Measurements from ENCODE around the gene CNNM2.

Gene CNNM2

DNA sequence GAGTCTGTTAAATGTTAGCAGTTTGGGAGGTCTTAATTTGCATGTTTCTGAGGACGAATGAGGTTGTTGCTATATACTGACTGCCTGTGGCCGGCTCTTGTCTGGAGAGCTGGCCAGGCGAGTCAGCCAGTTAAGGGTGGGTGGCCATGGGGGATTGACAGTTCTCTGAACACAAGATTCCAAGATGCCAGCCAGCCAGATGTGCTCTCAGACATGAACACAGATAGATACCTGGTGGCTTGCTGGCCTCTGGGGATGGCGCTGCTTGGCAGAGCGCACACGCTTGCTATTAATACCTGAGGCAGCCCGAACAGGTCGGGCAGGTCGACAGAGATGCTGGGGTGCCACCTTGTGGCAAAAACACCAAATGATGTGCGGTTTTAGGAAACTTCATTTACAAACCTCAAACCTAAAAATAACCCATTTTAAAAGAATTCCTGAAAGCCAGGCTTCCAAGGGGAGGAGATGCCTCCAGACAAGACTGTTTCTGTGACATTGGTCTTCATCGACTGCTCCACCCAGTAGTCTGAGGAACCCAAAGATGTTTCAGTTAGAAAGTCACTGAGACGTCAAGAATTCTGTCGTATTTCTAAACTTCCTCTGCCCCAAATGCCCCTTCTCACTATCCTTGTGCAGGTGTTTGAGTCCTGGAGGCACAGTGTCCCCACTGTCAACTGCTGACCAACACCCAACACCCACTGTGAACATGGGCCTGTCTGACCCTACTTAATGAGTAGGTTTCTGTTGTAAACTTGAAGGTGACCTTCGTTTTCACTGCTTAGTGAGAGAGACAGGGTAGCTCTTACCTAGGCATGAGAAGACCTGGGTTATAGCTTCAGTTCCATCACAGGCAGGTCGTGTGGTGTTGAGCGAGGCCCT lies 151.6 kb downstream of the CNNM2 start:
- DNase-seq (ENCODE audit: low read depth) = peak; percentile 44
- TF ChIP-seq, protein P1, sequence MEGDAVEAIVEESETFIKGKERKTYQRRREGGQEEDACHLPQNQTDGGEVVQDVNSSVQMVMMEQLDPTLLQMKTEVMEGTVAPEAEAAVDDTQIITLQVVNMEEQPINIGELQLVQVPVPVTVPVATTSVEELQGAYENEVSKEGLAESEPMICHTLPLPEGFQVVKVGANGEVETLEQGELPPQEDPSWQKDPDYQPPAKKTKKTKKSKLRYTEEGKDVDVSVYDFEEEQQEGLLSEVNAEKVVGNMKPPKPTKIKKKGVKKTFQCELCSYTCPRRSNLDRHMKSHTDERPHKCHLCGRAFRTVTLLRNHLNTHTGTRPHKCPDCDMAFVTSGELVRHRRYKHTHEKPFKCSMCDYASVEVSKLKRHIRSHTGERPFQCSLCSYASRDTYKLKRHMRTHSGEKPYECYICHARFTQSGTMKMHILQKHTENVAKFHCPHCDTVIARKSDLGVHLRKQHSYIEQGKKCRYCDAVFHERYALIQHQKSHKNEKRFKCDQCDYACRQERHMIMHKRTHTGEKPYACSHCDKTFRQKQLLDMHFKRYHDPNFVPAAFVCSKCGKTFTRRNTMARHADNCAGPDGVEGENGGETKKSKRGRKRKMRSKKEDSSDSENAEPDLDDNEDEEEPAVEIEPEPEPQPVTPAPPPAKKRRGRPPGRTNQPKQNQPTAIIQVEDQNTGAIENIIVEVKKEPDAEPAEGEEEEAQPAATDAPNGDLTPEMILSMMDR (IDR thresholded peaks at IDR 0.05; ENCODE audit: low read depth, low read length, missing control alignments) = peak; percentile 73
- H3K4me3 ChIP-seq (ENCODE audit: low read depth, low read length) = no peak overlapping the region

DNA sequence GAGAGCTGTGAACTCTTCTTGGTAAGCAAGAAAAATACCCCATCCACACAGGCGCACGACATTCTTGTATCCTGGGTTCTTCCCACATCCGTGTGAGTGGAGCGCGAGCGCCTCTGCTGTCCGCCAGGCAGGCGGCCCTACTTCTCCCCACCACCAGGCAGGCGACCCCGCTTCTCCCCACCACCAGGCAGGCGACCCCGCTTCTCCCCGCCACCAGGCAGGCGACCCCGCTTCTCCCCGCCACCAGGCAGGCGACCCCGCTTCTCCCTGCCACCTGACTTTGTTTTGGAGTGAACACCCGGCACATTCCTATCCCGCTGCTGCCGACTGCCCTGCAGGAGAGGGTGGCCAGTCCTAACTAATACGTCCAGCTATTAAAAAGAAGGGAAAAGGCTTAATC lies 154.2 kb downstream of the CNNM2 start:
- no peak overlapping the region for H3K4me3 ChIP-seq (ENCODE audit: low read depth, low read length)
- no peak for DNase-seq (ENCODE audit: low read depth)
- TF ChIP-seq, protein P1 (IDR thresholded peaks at IDR 0.05; ENCODE audit: low read depth, low read length, missing control alignments) = no peak

DNA sequence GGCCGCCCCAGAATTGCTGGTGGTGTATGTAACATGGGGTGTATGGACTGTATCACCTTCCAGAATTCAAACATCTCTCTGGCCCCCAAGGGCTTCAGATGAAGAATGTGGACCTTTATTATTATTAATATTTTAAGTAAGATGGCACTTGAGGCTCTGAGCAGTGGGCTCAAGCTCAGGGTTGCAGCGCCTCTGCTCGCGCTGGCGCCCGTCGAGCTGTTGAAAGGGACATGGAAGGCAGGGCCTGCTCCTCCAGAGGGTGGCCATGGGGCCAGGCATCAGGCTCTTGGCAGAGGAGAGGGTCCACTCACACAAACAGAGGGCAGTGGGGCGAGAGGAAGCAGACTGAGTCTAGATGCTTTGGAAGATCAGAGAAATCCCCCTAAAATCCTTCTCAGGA lies 154.8 kb downstream of the CNNM2 start:
- TF ChIP-seq, protein P1 (IDR thresholded peaks at IDR 0.05; ENCODE audit: low read depth, low read length, missing control alignments) = no peak
- no peak overlapping the region for H3K4me3 ChIP-seq (ENCODE audit: low read depth, low read length)
- no peak for DNase-seq (ENCODE audit: low read depth)

DNA sequence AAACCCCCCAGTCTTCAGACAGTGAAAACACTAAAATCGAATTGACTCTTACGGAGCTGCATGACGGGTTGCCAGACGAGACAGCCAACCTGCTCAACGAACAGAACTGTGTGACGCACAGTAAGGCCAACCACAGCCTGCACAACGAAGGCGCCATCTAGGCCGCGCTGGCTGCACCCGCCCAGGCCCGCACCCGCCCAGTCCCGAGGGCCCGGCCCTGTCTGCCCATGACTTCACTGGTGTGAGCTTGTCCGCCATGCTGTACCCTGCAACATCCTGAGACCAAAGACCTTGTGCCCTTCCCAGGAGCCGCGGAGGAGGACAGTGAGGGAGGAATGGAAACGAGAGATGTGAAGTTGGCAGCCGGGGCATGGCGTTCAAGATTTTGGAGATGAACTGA lies 158.9 kb downstream of the CNNM2 start:
- no peak overlapping the region for H3K4me3 ChIP-seq (ENCODE audit: low read depth, low read length)
- TF ChIP-seq, protein P1 (IDR thresholded peaks at IDR 0.05; ENCODE audit: low read depth, low read length, missing control alignments) = no peak
- no peak for DNase-seq (ENCODE audit: low read depth)

DNA sequence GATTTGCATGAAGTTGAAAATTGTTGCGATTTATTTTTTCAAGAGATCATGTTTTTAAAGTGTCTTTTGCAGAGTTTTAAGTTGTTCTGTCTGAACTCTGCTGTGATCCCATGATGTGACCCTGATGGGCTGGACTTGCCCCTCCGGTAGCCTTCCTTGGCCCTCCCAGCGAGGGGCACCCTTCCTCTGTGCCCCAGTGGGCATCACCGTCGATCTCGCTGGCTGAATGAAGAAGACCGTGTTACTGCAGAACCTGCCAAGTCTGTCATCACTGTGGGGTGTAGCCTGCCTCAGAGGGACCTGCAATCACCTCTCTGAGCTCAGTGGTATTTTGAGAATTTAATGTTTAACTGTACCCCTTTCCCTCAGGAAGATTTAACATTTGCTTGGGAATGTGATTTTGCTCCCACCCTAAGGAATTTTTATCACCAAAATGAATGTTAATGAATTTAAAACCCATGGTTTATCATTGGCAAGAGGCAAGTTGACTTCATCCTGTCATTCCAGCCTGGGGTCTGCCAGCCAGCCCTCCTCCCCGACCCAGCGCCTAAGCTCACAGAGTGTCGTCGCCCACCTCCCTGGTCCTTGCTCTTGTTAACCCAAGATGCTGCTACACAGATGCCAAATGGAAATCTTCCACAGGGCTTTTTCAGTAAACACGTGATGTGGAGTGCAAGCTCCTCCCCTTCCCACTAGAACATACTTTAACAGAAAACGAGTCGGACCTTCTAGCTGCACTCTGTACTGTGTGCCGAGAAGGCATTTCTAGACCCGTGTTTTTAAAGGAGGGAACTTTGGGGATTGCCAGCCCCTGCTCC lies 159.6 kb downstream of the CNNM2 start:
- TF ChIP-seq, protein P1 (IDR thresholded peaks at IDR 0.05; ENCODE audit: low read depth, low read length, missing control alignments) = no peak
- H3K4me3 ChIP-seq (ENCODE audit: low read depth, low read length) = no peak overlapping the region
- no peak for DNase-seq (ENCODE audit: low read depth)

DNA sequence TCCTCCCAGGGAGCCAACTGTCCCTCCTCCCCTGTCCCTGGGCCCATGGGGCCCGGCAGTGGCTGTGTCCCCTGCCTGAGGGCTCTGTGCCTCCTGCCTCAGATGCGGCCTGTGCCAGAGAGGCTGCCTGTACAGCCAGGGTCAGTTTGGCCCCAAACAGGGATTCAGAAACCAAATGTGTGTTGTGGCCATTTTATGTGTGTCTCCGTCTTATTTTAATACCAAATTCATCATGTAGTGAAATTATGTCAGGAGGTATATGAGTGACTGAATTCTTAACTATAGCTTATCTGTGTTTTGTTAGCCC lies 160.2 kb downstream of the CNNM2 start:
- TF ChIP-seq, protein P1 (IDR thresholded peaks at IDR 0.05; ENCODE audit: low read depth, low read length, missing control alignments) = no peak
- no peak for DNase-seq (ENCODE audit: low read depth)
- no peak overlapping the region for H3K4me3 ChIP-seq (ENCODE audit: low read depth, low read length)

Data from GM12864 (cell line).